HepG2 (cell line): Measurements from ENCODE around the gene ZNF384. TPM values are rescaled to one million over a fixed set of nuclear protein-coding genes. Genes with fewer than 3 reads are reported as not detected.

Source experiments
- ETV5 ChIP-seq: IDR thresholded peaks from 2 replicates; pipeline ENCODE4 v1.6.1; 2018; ENCODE audit warnings: missing biosample characterization, missing genetic modification reagents, inconsistent platforms, borderline replicate concordance
- HHEX ChIP-seq: IDR thresholded peaks from 2 replicates; pipeline ENCODE4 v1.6.1; 2016; ENCODE audit warnings: control low read depth
- KLF13 ChIP-seq: sonication (generic); formaldehyde crosslinking; IDR thresholded peaks from 2 replicates; pipeline ENCODE4 v1.4.0; 2020; ENCODE audit warnings: mild to moderate bottlenecking, missing genetic modification reagents
- NFYB ChIP-seq: sonication (generic); formaldehyde crosslinking; IDR thresholded peaks from 2 replicates; pipeline ENCODE4 v1.4.0; 2020; ENCODE audit warnings: missing genetic modification reagents
- POLR2AphosphoS5 ChIP-seq: IDR thresholded peaks from 2 replicates; pipeline ENCODE4 v1.6.1; 2012; ENCODE audit warnings: low read depth, low read length
- RFX3 ChIP-seq: IDR thresholded peaks from 2 replicates; pipeline ENCODE4 v1.6.1; 2016; ENCODE audit warnings: missing biosample characterization, missing genetic modification reagents
- SOX6 ChIP-seq, 2 experiments: fragments of 450-650 bp in 1 of 2; sonication (generic) in 1 of 2; formaldehyde crosslinking in 1 of 2; IDR thresholded peaks; 2 replicates each; pipeline versions ENCODE4 v1.4.0 to v1.6.1; 2017 to 2020; ENCODE audit warnings: antibody characterized with exemption in 1 of 2, mild to moderate bottlenecking in 1 of 2, missing genetic modification reagents in 1 of 2
- THYN1 ChIP-seq: sonication (generic); formaldehyde crosslinking; IDR thresholded peaks from 2 replicates; pipeline ENCODE4 v1.8.1; 2023; ENCODE audit warnings: low read depth, mild to moderate bottlenecking, moderate library complexity, missing genetic modification reagents, borderline replicate concordance
- TMF1 ChIP-seq: sonication (generic); formaldehyde crosslinking; IDR thresholded peaks from 2 replicates; pipeline ENCODE4 v1.8.1; 2022; ENCODE audit warnings: low read depth, missing genetic modification reagents
- ZFP41 ChIP-seq: sonication (generic); formaldehyde crosslinking; IDR thresholded peaks from 2 replicates; pipeline ENCODE4 v1.4.0; 2020; ENCODE audit warnings: mild to moderate bottlenecking, missing genetic modification reagents, borderline replicate concordance
- ZNF350 ChIP-seq: sonication (generic); formaldehyde crosslinking; IDR thresholded peaks from 2 replicates; pipeline ENCODE4 v1.4.0; 2020; ENCODE audit warnings: mild to moderate bottlenecking, low read depth, missing genetic modification reagents, borderline replicate concordance
- ZNF605 ChIP-seq: sonication (generic); formaldehyde crosslinking; IDR thresholded peaks from 2 replicates; pipeline ENCODE4 v1.8.0; 2022; ENCODE audit warnings: mild to moderate bottlenecking, missing genetic modification reagents
- ZNF614 ChIP-seq: IDR thresholded peaks from 2 replicates; pipeline ENCODE4 v1.6.1; 2018; ENCODE audit warnings: missing biosample characterization, missing genetic modification reagents, inconsistent platforms, borderline replicate concordance
- polyA plus RNA-seq, 8 experiments: library from polyadenylated mRNA; depleted of rRNA in 3 of 8; stranded (reverse) in 7 of 8; unstranded in 1 of 8; fragments of >200 nt; fragmentation: Illumina TruSeq in 4 of 8; extraction: Trizol in 4 of 8; gene quantifications; 2 replicates each; pipeline versions ENCODE4 v1.2.1 to v1.2.3, GENCODE V29; 2011 to 2016; ENCODE audit warnings: low read depth in 4 of 8, missing spikeins in 1 of 8, mixed read lengths in 1 of 8; ENCODE audit not compliant: insufficient read depth in 1 of 8
- total RNA-seq, 5 experiments: library from RNA; depleted of rRNA; stranded (reverse); fragments of >200 nt; fragmentation: Illumina TruSeq; extraction: Trizol; gene quantifications; 2 replicates each; pipeline ENCODE4 v1.2.3, GENCODE V29; 2016; ENCODE audit warnings: low read depth in 1 of 5
- TF ChIP-seq, protein P1 (sequence below): sonication (generic); formaldehyde crosslinking; IDR thresholded peaks from 2 replicates; pipeline ENCODE4 v1.4.0; 2020; ENCODE audit warnings: missing genetic modification reagents
- TF ChIP-seq, protein P2 (sequence below): sonication (generic); formaldehyde crosslinking; IDR thresholded peaks from 2 replicates; pipeline ENCODE4 v1.8.1; 2023; ENCODE audit warnings: mild to moderate bottlenecking, missing genetic modification reagents
- TF ChIP-seq, protein P3 (sequence below): sonication (generic); formaldehyde crosslinking; IDR thresholded peaks from 2 replicates; pipeline ENCODE4 v1.4.0; 2020; ENCODE audit warnings: missing genetic modification reagents, borderline replicate concordance
- TF ChIP-seq, protein P4 (sequence below): sonication (generic); formaldehyde crosslinking; IDR thresholded peaks from 2 replicates; pipeline ENCODE4 v1.4.0; 2020; ENCODE audit warnings: low read depth, mild to moderate bottlenecking, missing genetic modification reagents
- TF ChIP-seq, protein P5 (sequence below): sonication (generic); formaldehyde crosslinking; IDR thresholded peaks from 2 replicates; pipeline ENCODE4 v1.4.0; 2020; ENCODE audit warnings: missing genetic modification reagents
- TF ChIP-seq, protein P6 (sequence below): sonication (generic); formaldehyde crosslinking; IDR thresholded peaks from 2 replicates; pipeline ENCODE4 v1.5.0; 2020; ENCODE audit warnings: missing genetic modification reagents

ZNF384 gene
- total and polyA plus RNA-seq, 2 of the 13 experiments (the other 11 are each of a cell fraction or from before 2014, with no cell fraction given): 23.6 to 55.3 TPM

DNA sequence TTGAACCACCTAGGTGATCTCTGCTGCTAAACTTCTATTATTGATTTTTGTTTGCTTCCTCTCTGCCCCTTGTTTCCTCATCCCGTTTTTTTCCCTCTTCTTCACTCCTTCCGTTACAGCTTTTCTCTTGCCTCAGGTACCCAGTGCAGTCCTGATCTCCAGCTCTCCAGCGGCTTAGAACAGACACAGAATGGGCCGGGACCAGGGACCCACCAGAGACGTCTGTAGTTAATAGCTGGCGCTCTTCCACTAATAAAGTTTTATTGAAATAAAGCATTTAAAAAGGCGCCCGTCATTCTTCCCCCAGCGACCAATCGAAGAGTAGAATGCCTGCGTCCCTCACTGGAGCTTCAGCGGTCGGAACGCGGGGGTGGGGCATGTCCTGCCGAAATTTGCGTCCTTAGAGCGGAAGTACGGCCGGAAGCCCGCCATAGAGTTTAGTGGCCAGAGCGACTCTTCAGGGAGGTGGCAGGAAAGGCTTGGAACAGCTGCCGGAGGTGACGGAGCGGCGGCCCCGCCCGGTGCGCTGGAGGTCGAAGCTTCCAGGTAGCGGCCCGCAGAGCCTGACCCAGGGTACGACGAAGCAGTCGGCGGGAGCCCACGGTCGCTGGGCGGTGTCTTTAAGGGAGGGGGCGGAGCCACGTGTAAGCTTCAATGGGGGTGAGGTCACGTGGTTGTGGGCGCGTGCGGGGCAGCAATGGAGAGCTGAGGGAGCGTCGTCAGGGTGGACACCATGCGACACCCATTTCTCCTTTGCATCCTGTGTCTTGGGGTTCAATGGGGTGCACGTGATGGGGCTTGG lies 34.6 kb upstream of the ZNF384 start, which contains the start of gene COPS7A (continued):
- no peak for TF ChIP-seq SOX6 (IDR thresholded peaks at IDR 0.05)
- peak; percentile 82 for TF ChIP-seq SOX6 (CRISPR knock-in tag; IDR thresholded peaks at IDR 0.05)
- TF ChIP-seq ZNF614 (CRISPR knock-in tag): no peak
- TF ChIP-seq, protein P1, sequence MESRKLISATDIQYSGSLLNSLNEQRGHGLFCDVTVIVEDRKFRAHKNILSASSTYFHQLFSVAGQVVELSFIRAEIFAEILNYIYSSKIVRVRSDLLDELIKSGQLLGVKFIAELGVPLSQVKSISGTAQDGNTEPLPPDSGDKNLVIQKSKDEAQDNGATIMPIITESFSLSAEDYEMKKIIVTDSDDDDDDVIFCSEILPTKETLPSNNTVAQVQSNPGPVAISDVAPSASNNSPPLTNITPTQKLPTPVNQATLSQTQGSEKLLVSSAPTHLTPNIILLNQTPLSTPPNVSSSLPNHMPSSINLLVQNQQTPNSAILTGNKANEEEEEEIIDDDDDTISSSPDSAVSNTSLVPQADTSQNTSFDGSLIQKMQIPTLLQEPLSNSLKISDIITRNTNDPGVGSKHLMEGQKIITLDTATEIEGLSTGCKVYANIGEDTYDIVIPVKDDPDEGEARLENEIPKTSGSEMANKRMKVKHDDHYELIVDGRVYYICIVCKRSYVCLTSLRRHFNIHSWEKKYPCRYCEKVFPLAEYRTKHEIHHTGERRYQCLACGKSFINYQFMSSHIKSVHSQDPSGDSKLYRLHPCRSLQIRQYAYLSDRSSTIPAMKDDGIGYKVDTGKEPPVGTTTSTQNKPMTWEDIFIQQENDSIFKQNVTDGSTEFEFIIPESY (CRISPR knock-in tag): no peak
- TF ChIP-seq HHEX: no peak
- TF ChIP-seq, protein P2, sequence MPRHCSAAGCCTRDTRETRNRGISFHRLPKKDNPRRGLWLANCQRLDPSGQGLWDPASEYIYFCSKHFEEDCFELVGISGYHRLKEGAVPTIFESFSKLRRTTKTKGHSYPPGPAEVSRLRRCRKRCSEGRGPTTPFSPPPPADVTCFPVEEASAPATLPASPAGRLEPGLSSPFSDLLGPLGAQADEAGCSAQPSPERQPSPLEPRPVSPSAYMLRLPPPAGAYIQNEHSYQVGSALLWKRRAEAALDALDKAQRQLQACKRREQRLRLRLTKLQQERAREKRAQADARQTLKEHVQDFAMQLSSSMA (CRISPR knock-in tag): peak; percentile 92
- TF ChIP-seq POLR2AphosphoS5: peak; percentile 52
- no peak for TF ChIP-seq THYN1
- TF ChIP-seq, protein P3, sequence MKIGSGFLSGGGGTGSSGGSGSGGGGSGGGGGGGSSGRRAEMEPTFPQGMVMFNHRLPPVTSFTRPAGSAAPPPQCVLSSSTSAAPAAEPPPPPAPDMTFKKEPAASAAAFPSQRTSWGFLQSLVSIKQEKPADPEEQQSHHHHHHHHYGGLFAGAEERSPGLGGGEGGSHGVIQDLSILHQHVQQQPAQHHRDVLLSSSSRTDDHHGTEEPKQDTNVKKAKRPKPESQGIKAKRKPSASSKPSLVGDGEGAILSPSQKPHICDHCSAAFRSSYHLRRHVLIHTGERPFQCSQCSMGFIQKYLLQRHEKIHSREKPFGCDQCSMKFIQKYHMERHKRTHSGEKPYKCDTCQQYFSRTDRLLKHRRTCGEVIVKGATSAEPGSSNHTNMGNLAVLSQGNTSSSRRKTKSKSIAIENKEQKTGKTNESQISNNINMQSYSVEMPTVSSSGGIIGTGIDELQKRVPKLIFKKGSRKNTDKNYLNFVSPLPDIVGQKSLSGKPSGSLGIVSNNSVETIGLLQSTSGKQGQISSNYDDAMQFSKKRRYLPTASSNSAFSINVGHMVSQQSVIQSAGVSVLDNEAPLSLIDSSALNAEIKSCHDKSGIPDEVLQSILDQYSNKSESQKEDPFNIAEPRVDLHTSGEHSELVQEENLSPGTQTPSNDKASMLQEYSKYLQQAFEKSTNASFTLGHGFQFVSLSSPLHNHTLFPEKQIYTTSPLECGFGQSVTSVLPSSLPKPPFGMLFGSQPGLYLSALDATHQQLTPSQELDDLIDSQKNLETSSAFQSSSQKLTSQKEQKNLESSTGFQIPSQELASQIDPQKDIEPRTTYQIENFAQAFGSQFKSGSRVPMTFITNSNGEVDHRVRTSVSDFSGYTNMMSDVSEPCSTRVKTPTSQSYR (CRISPR knock-in tag): peak; percentile 61; the same call in 1 of the 2 replicates
- TF ChIP-seq, protein P4, sequence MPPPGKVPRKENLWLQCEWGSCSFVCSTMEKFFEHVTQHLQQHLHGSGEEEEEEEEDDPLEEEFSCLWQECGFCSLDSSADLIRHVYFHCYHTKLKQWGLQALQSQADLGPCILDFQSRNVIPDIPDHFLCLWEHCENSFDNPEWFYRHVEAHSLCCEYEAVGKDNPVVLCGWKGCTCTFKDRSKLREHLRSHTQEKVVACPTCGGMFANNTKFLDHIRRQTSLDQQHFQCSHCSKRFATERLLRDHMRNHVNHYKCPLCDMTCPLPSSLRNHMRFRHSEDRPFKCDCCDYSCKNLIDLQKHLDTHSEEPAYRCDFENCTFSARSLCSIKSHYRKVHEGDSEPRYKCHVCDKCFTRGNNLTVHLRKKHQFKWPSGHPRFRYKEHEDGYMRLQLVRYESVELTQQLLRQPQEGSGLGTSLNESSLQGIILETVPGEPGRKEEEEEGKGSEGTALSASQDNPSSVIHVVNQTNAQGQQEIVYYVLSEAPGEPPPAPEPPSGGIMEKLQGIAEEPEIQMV (CRISPR knock-in tag): peak; percentile 23; the same call in 1 of the 2 replicates
- TF ChIP-seq KLF13 (CRISPR knock-in tag): 0 out of 2 replicates have a peak, but pooled peaks have one; percentile 45
- TF ChIP-seq ZNF350: peak; percentile 93
- peak; percentile 92; the same call in 1 of the 2 replicates for TF ChIP-seq ZFP41 (CRISPR knock-in tag)
- TF ChIP-seq ZNF605 (CRISPR knock-in tag): peak; percentile 95
- TF ChIP-seq RFX3 (CRISPR knock-in tag): no peak; the same call in 1 of the 2 replicates
- TF ChIP-seq ETV5: peak; percentile 95
- TF ChIP-seq, protein P5, sequence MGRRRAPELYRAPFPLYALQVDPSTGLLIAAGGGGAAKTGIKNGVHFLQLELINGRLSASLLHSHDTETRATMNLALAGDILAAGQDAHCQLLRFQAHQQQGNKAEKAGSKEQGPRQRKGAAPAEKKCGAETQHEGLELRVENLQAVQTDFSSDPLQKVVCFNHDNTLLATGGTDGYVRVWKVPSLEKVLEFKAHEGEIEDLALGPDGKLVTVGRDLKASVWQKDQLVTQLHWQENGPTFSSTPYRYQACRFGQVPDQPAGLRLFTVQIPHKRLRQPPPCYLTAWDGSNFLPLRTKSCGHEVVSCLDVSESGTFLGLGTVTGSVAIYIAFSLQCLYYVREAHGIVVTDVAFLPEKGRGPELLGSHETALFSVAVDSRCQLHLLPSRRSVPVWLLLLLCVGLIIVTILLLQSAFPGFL: no peak
- TF ChIP-seq, protein P6, sequence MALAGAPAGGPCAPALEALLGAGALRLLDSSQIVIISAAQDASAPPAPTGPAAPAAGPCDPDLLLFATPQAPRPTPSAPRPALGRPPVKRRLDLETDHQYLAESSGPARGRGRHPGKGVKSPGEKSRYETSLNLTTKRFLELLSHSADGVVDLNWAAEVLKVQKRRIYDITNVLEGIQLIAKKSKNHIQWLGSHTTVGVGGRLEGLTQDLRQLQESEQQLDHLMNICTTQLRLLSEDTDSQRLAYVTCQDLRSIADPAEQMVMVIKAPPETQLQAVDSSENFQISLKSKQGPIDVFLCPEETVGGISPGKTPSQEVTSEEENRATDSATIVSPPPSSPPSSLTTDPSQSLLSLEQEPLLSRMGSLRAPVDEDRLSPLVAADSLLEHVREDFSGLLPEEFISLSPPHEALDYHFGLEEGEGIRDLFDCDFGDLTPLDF: peak; percentile 50; the same call in 1 of the 2 replicates
- peak; percentile 80 for TF ChIP-seq NFYB (CRISPR knock-in tag)
- TF ChIP-seq TMF1 (CRISPR knock-in tag): no peak
